NT2/D1 (cell line): ENCODE data around the gene DNM3.

ENCODE experiments used
- YY1 ChIP-seq: IDR thresholded peaks from 2 replicates; pipeline ENCODE4 v1.6.1; 2011; ENCODE audit not compliant: insufficient read length, insufficient read depth
- ZNF274 ChIP-seq: IDR thresholded peaks from 2 replicates; pipeline ENCODE4 v1.6.1; 2011; ENCODE audit warnings: mild to moderate bottlenecking, low read depth, low read length

GRCh38 chr1:172293429-172293828 is 452.1 kb downstream of the DNM3 start:
- TF ChIP-seq ZNF274 (no peak), YY1 (no peak)
